ENCODE data around the gene RPL22L1. TPM values are rescaled to one million over a fixed set of nuclear protein-coding genes. Genes with fewer than 3 reads are reported as not detected.

Gene RPL22L1
- total RNA-seq, 1 donor from 2014 or later, result 123 TPM

DNA sequence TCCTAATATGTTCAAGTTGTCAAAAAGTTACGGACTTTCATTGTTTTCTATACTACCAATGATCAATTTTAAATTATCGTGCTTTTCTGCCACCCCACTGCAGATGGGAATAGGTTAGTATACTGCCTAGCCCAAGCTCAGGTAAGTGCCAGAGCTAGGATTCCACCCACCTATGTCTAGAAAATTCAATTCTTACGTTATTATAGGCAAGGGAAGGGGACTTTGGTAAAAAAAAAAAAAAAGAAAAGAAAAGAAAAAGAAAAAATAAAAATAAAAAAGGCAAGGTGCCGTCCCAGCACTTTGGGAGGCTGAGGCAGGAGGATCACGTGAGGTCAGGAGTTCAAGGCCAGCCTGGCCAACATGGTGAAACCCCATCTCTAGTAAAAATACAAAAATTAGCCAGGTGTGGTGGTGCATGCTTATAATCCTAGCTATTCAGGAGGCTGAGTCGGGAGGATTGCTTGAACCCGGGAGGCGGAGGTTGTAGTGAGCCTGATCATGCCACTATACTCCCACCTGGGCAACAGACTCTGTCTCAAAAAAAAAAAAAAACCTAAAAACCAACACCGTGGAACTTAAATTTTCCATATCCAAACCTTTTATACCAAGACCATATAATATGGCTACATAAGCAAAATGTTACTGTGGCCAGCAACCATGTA, 1.3 kb downstream of the RPL22L1 start:
- no peaks in the 10 kb centered on the region for H3K9me3 Mint-ChIP-seq
- H3K4me1 Mint-ChIP-seq (ENCODE audit: low read depth), result peaks cover 29% of the 10 kb centered on the region
- H3K27me3 Mint-ChIP-seq (ENCODE audit: insufficient read depth), result no peaks in the 10 kb centered on the region
- intact Hi-C loops (cut with micrococcal nuclease), result loop anchor here (2.0 to 10.0 kb wide), 6 partner anchors 456 to 1884 kb away; partner anchors contain the start of genes ECT2, PRKCI, TERC and TNIK
- H3K36me3 Mint-ChIP-seq (ENCODE audit: low read depth), result peaks cover 44% of the 10 kb centered on the region
- peak overlapping the region; percentile 98 for H3K4me3 Mint-ChIP-seq
- peak overlapping the region; percentile 100 for H3K27ac Mint-ChIP-seq
- DNase-seq (ENCODE audit: low spot score), result no peak

DNA sequence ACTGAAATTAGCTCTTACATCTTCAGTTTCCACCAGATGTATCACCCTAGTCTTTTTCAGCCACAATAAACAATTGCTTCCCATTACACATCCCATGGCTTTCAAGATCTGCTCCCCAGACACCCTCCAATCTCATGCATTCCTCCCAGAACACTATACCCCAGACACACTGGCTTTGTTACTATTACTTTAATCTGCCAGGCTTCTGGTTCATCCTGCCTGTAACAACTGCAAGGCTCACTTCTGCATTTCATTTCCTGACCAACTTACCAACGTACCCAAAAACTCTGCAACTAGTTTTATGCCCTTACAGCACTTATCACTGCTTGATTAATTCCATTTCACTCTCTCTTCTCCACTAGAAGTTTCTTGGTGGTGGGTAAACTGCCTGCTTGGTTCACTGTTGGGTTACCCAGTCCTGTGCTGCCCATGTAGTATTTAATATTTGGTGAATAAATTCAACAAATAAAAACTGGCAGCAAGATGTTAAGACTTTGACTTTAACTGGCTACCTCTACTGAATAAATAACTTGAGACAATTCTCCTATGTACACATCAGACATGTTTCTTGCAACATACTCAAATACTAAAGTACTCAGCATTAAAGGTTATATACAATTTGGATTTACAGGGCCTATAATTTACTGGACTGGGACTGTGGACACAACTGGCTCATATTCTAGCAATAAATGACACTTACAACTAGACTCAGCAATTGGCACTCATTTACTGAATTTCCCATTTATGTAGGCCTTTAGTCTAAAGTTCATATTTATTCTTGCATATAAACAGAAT, 2.7 kb downstream of the RPL22L1 start:
- intact Hi-C loops (cut with micrococcal nuclease), result loop anchor here (5.0 to 10.0 kb wide), 4 partner anchors 455 to 1885 kb away; partner anchors contain the start of genes ECT2 and PRKCI
- Mint-ChIP-seq H3K36me3 (ENCODE audit: low read depth) (peaks cover 44% of the 10 kb centered on the region), H3K27me3 (ENCODE audit: insufficient read depth) (no peaks in the 10 kb centered on the region)

DNA sequence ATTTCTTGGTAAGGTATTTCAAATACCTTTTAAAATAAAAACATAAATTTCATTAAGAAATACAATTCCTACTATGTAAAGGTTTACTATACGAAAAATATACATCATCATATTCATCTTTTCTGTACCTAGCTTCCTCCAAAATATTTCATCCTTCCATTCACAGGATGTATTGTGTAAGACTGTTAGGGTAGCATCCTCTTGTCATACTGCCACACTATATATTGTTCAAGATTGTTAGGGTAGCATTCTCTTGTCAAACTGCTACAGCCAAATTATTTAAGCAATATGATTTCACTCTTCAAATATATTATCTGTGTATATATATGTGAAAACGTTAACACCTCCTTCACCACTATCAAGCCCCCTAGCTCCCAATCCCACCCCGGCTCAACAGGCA, 3.5 kb downstream of the RPL22L1 start:
- Mint-ChIP-seq H3K9me3 (no peaks in the 10 kb centered on the region), H3K27ac (no peak overlapping the region), H3K4me3 (peak overlapping the region; percentile 30), H3K36me3 (ENCODE audit: low read depth) (peaks cover 44% of the 10 kb centered on the region), H3K4me1 (ENCODE audit: low read depth) (peaks cover 29% of the 10 kb centered on the region), H3K27me3 (ENCODE audit: insufficient read depth) (no peaks in the 10 kb centered on the region)
- DNase-seq (ENCODE audit: low spot score), result no peak
- intact Hi-C loops (cut with micrococcal nuclease), result loop anchor here (5.0 to 10.0 kb wide), 4 partner anchors 454 to 1886 kb away; partner anchors contain the start of genes ECT2 and PRKCI

More for the DNA sequence above, 2.7 kb downstream of the RPL22L1 start:
- Mint-ChIP-seq H3K4me3 (peak overlapping the region; percentile 70), H3K9me3 (no peaks in the 10 kb centered on the region), H3K4me1 (ENCODE audit: low read depth) (peaks cover 29% of the 10 kb centered on the region), H3K27ac (peak overlapping the region; percentile 54)
- DNase-seq (ENCODE audit: low spot score), result no peak

DNA sequence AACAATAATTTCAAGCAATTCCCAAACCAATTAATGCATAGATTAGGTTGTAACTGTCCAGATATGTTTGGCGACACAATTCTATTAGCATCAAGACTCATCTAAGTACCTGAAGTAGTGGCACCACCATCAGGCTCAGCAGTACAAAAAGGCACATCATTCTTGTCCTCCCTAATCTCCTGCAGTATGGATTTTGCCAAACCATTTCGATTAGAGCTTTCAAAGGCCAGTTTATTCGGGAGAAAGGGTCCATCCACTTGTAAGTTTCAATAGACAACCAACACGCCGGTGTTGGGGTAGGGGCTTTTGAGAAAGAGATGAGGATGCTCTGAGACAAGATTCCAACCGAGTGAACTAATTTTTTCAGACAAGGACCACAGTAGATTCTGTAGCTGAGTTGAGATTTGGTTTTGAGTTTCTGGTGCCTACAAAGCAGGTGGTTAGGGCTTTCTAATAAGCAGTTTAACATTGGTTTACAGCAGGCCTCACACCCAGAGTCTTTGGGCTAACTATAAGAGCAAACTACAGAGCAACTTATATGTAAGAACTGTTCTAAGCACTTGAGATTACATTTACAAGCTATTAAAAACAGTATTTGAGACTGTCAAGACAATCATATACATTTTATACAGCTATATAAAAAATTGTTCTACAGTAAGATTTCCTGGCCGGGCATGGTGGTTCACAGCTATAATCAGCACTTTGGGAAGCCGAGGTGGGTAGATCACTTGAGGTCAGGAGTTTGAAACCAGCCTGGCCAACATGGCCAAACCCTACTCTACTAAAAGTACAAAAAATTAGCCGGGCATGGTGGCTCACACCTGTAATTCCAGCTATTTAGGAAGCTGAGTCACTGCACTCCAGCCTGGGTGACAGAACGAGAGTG, 4.5 kb downstream of the RPL22L1 start:
- Mint-ChIP-seq H3K36me3 (ENCODE audit: low read depth) (peaks cover 44% of the 10 kb centered on the region), H3K9me3 (no peaks in the 10 kb centered on the region), H3K4me1 (ENCODE audit: low read depth) (peaks cover 23% of the 10 kb centered on the region), H3K4me3 (no peak overlapping the region), H3K27ac (no peak overlapping the region), H3K27me3 (ENCODE audit: insufficient read depth) (no peaks in the 10 kb centered on the region)
- intact Hi-C loops (cut with micrococcal nuclease), result loop anchor here (5.0 to 10.0 kb wide), 4 partner anchors 453 to 1887 kb away; partner anchors contain the start of genes ECT2 and PRKCI
- no peak for DNase-seq (ENCODE audit: low spot score)

DNA sequence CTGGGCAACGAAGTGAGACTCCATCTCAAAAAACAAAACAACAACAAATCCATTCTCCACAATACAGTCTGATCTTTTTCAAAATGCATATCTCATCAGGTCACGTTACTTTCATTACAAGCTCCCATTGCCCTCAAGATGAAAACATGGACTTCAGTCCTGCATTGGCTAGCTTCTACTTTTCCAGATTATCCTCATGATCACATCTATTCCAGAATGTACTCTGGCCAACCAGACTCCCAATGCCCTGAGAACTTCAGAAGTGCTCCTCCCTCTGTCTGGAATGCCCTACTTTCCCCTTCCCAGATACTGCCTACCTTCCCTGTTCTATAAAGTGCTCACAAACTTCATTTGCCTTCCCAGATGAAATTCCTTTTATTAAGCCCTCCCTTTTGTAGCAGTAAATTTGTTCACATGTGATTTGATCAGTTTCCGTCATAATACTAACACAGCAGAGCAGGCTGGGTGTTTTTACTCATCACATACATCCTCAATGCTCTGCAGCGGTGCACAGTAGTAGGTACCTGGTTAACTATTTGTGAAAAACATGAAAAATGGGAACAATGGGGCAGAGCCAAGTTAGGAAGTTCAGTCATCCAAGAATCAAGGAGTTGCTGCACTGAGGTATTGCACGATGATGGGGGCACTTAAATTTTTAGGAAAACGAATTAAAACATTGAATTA, 5.3 kb downstream of the RPL22L1 start:
- no peak for DNase-seq (ENCODE audit: low spot score)
- peak overlapping the region; percentile 35 for H3K27ac Mint-ChIP-seq
- H3K36me3 Mint-ChIP-seq (ENCODE audit: low read depth), result peaks cover 40% of the 10 kb centered on the region
- peaks cover 19% of the 10 kb centered on the region for H3K4me1 Mint-ChIP-seq (ENCODE audit: low read depth)
- H3K4me3 Mint-ChIP-seq, result no peak overlapping the region
- H3K27me3 Mint-ChIP-seq (ENCODE audit: insufficient read depth), result no peaks in the 10 kb centered on the region
- intact Hi-C loops (cut with micrococcal nuclease), result loop anchor here (5.0 to 10.0 kb wide), 4 partner anchors 452 to 1888 kb away; partner anchors contain the start of genes ECT2 and PRKCI
- no peaks in the 10 kb centered on the region for H3K9me3 Mint-ChIP-seq

DNA sequence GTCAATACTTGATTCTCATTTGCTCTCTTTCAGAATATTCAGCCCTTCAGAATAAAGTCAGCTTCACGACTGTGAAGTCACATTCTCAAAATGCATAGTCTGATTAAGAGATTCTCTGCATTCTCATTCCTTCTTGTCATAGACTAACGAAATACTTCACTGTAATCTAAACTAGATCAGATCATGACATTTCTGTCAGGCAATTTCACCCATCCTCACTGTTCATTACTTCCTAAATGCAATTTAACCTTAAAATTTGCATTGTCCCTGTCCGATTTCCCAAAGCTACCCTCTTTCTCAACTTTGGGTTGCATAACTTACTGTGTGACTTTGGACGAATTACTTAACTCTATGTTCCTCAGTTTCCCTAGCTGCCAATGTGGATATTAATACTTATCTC, 6.2 kb downstream of the RPL22L1 start:
- no peak for DNase-seq (ENCODE audit: low spot score)
- peaks cover 34% of the 10 kb centered on the region for H3K36me3 Mint-ChIP-seq (ENCODE audit: low read depth)
- no peaks in the 10 kb centered on the region for H3K27me3 Mint-ChIP-seq (ENCODE audit: insufficient read depth)
- intact Hi-C loops (cut with micrococcal nuclease), result loop anchor here (10.0 kb wide), 1 partner anchor 701 kb away; no protein-coding TSS in a partner anchor
- H3K9me3 Mint-ChIP-seq, result no peaks in the 10 kb centered on the region
- no peak overlapping the region for H3K4me3 Mint-ChIP-seq
- no peak overlapping the region for H3K27ac Mint-ChIP-seq
- H3K4me1 Mint-ChIP-seq (ENCODE audit: low read depth), result peaks cover 19% of the 10 kb centered on the region

DNA sequence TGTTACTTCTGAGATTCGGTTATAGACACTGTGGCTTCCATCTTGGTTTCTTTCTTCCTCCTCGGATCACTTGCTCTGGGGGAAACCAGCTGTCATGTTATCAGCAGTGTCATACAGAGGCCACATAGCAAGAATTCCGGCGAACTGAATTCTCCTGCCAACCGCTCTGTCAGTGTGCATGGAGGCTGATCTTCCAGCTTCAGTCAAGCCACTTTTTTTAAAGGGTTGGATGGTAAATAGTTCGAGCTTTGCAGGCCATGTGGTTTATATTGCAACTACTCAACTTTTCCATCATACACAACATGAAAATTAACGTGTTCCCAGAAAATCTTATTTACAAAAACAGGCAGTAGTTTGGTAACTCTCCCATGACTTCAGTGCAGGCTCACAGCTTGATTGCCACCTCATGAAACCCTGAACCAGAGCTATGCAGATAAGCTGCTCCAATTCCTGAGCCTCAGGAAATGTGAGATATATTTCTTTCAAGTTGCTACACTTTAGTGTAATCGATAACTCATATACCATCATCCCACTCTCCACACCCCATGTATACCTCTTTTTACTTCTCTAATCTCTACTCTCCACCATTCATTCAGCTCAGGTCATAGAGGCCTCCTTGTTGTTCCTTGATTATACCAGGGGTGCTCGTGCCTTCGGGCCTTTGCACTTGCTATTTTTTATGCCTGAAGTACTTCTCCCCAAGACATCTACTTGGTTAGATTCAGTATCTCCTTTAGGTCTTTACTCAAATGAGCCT, 7.2 kb downstream of the RPL22L1 start:
- intact Hi-C loops (cut with micrococcal nuclease), result loop anchor here (10.0 kb wide), 1 partner anchor 702 kb away; no protein-coding TSS in a partner anchor
- H3K4me1 Mint-ChIP-seq (ENCODE audit: low read depth), result peaks cover 23% of the 10 kb centered on the region
- no peak overlapping the region for H3K4me3 Mint-ChIP-seq
- peaks cover 31% of the 10 kb centered on the region for H3K36me3 Mint-ChIP-seq (ENCODE audit: low read depth)
- H3K27me3 Mint-ChIP-seq (ENCODE audit: insufficient read depth), result no peaks in the 10 kb centered on the region
- no peaks in the 10 kb centered on the region for H3K9me3 Mint-ChIP-seq
- no peak overlapping the region for H3K27ac Mint-ChIP-seq
- no peak for DNase-seq (ENCODE audit: low spot score)

DNA sequence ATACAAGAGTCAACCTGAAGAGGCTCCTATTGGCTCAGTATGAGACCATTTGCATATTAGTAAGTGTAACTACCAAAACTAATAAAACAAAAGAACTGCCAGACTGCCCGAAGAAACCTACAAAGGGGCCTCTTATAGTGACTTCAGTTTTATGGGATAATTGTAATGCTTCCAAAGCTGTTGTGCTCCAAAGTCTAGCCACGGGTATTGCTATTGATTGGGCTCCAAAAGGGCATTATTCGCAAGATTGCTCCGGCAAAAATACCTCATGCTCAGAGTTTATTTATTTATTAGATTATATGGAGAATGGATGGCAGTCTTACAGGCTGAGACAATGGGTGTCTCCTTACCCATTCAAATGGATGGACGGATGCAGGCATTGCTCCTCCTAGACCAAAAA, 11.4 kb downstream of the RPL22L1 start:
- Mint-ChIP-seq H3K27me3 (ENCODE audit: insufficient read depth) (peaks cover 6% of the 10 kb centered on the region), H3K4me3 (no peak overlapping the region), H3K27ac (no peak overlapping the region), H3K4me1 (ENCODE audit: low read depth) (peaks cover 16% of the 10 kb centered on the region), H3K36me3 (ENCODE audit: low read depth) (no peaks in the 10 kb centered on the region), H3K9me3 (no peaks in the 10 kb centered on the region)
- intact Hi-C loops (cut with micrococcal nuclease), result no loop called here
- DNase-seq (ENCODE audit: low spot score), result no peak

DNA sequence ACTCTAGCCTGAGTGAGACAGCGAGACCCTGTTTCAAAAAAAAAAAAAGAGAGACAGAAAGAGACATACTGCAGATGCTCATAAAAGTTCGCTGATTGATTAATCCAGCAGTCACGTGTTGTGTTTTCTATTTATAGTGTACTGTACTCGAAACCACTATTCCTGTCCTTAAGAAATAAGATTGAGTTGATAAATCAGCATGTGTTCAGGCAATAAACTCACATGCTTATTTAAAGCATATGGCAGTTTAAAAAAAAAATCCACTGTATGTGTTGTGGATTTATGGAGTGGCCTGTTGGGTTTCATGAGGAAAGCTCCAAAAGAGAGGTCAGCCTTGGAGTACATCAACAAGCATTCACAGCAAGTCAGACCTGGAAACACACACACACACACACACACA, 17.7 kb downstream of the RPL22L1 start:
- intact Hi-C loops (cut with micrococcal nuclease), result no loop called here
- no peak for DNase-seq (ENCODE audit: low spot score)
- peaks cover 8% of the 10 kb centered on the region for H3K4me1 Mint-ChIP-seq (ENCODE audit: low read depth)
- H3K27ac Mint-ChIP-seq, result no peak overlapping the region
- H3K36me3 Mint-ChIP-seq (ENCODE audit: low read depth), result no peaks in the 10 kb centered on the region
- no peaks in the 10 kb centered on the region for H3K9me3 Mint-ChIP-seq
- H3K27me3 Mint-ChIP-seq (ENCODE audit: insufficient read depth), result peaks cover 8% of the 10 kb centered on the region
- H3K4me3 Mint-ChIP-seq, result no peak overlapping the region

DNA sequence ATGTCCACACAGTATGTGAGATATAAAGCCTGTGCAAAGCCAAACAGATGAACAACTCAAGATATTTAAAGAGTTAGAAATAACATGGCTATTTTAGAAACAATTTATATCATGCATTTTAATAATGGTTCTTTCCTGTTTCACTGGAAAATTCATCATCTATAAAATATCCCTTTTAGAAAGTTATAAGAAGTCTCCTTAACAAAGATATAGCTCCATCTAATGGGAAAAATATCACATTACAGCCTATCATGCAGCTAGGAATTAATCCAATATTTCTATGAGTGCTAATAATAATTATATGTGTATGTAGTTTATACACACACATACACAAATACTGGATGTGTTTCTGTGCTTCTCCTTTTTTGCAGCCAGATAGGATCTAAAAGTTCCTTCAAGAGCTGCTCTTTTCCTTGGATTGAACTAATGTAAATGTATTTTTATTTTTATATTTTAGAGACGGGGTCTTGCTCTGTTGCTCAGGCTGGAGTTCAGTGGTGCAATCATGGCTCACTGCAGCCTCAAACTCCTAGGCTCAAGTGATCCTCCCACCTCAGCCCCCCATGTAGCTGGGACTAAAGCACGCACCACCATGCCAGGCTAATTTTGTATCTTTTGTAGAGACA, 21.6 kb downstream of the RPL22L1 start:
- no peak for DNase-seq (ENCODE audit: low spot score)
- no peak overlapping the region for H3K4me3 Mint-ChIP-seq
- intact Hi-C loops (cut with micrococcal nuclease), result no loop called here
- H3K36me3 Mint-ChIP-seq (ENCODE audit: low read depth), result no peaks in the 10 kb centered on the region
- no peaks in the 10 kb centered on the region for H3K9me3 Mint-ChIP-seq
- no peak overlapping the region for H3K27ac Mint-ChIP-seq
- H3K27me3 Mint-ChIP-seq (ENCODE audit: insufficient read depth), result peaks cover 6% of the 10 kb centered on the region
- H3K4me1 Mint-ChIP-seq (ENCODE audit: low read depth), result no peaks in the 10 kb centered on the region

DNA sequence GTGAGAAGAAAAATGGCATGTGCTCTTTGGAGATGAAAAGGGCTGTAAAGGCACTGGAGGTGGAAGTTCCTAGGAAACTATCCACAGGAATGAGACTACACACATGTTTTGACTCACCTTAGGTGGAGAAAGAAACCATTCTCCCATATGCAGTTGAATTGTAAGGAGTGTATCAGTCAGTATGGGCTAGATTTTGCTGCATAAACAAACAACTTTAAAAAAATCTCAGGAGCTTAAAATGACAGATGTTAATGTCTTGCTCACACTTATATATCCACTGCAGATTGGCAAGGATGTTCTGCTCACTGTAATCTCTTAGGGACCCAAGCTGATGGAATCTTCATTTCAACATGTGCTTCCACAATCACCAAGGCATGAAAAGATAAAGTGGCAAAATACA, 25.6 kb downstream of the RPL22L1 start:
- no peaks in the 10 kb centered on the region for H3K36me3 Mint-ChIP-seq (ENCODE audit: low read depth)
- intact Hi-C loops (cut with micrococcal nuclease), result no loop called here
- H3K4me3 Mint-ChIP-seq, result no peak overlapping the region
- no peak for DNase-seq (ENCODE audit: low spot score)
- H3K9me3 Mint-ChIP-seq, result no peaks in the 10 kb centered on the region
- no peaks in the 10 kb centered on the region for H3K4me1 Mint-ChIP-seq (ENCODE audit: low read depth)
- H3K27ac Mint-ChIP-seq, result no peak overlapping the region
- peaks cover 15% of the 10 kb centered on the region for H3K27me3 Mint-ChIP-seq (ENCODE audit: insufficient read depth)
